Uterus (tissue), 4 donors: ENCODE data around the gene GRWD1. TPM values are rescaled to one million over a fixed set of nuclear protein-coding genes. Genes with fewer than 3 reads are reported as not detected.

Source experiments
- DNase-seq, 2 donors: peaks; one replicate each; pipeline ENCODE4 v3.0.0-alpha.2; 2019 to 2020
- H3K27ac ChIP-seq, 2 donors: fragments of 200-600 bp; sonication (generic); 1 replicate in 1 of 2; 2 replicates in 1 of 2; pipeline ENCODE4 v1.5.1; 2016 to 2018
- H3K27me3 ChIP-seq, 2 donors: fragments of 200-600 bp; sonication (generic); one replicate each; pipeline ENCODE4 v1.5.1; 2018 to 2019; ENCODE audit warnings: control low read depth in 1 of 2
- H3K36me3 ChIP-seq, 2 donors: fragments of 200-600 bp; sonication (generic); one replicate each; pipeline ENCODE4 v1.5.1; 2019; ENCODE audit warnings: control low read depth in 1 of 2
- H3K4me1 ChIP-seq, 2 donors: fragments of 200-600 bp; sonication (generic); one replicate each; pipeline ENCODE4 v1.5.1; 2018 to 2019; ENCODE audit warnings: control low read depth in 1 of 2
- H3K4me3 ChIP-seq, 2 donors: fragments of 200-600 bp; sonication (generic); 1 replicate in 1 of 2; 2 replicates in 1 of 2; pipeline ENCODE4 v1.5.1; 2018 to 2019; ENCODE audit warnings: mild to moderate bottlenecking in 1 of 2
- H3K9me3 ChIP-seq, 2 donors: fragments of 200-600 bp; sonication (generic); one replicate each; pipeline ENCODE4 v1.5.1; 2019; ENCODE audit warnings: control low read depth in 1 of 2
- POLR2A ChIP-seq, 2 donors: fragments of 450-650 bp; IDR thresholded peaks; one replicate each; pipeline ENCODE4 v1.6.1; 2016; ENCODE audit warnings: antibody characterized with exemption in 2 of 2, mild to moderate bottlenecking in 1 of 2, moderate library complexity in 1 of 2
- intact Hi-C: fragments of 100-400 bp; cut with DNase I; formaldehyde crosslinking; loops from one replicate; pipeline ENCODE4 v1.15.1; 2023; ENCODE audit warnings: low total_unique reads
- total RNA-seq, 4 donors: library from RNA; depleted of rRNA in 3 of 4; stranded (reverse); fragments of >200 nt in 3 of 4; gene quantifications; one replicate each; pipeline versions ENCODE4 v1.1.0 to v1.2.4, GENCODE V29; 2014 to 2023
- TF ChIP-seq, protein P1 (sequence below), 4 experiments: fragments of 200-600 bp in 2 of 4; fragments of 450-650 bp in 2 of 4; sonication (generic) in 2 of 4; IDR thresholded peaks; one replicate each; pipeline ENCODE4 v1.5.1; 2016 to 2019; ENCODE audit warnings: antibody characterized with exemption in 4 of 4, mild to moderate bottlenecking in 2 of 4, moderate library complexity in 1 of 4
- donor health status: DM: yes; HTN: yes; CAD: no.

GRWD1 gene
- total RNA-seq, 4 donors from 2014 or later, result 7.7 to 33.8 (median 21.3) TPM

DNA sequence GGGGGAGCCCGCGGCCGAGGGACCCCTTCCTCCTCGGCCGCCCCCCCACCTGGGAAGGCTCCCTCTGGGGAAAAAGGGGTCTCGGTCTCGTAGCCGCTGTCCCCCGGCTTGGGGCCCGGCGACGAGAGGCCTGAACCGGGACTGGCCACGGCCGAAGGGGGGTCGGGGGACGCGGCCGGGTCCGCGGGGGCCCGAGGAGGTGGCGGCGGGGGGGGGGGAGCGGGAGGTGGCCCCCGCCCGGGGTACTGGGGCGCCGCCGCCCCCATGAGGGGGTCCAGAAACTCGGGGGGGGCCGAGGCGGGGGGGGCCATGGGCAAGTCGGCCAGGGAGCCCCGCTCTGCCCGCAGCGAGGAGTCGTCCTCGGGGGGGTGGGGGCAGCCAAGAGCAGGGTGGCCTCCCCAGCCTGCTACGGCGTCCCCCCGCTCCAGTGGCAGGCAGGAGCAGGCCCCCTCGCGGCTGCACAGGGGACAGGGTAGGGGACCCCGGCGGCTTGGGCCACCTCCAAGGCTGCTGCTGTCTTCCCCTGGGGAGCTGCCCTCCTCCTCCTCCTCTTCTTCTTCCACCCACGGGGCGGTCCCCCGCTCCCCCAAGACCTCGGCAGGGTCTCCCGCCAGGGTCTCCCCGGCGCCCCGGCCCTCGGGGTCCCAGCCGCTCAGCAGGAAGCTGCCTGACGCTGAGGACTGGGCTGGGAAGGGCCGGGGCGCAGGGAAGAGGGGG is 53.0 kb downstream of the GRWD1 start:
- intact Hi-C loops, result loop anchor here (10.0 kb wide), 2 partner anchors 86 to 116 kb away; partner anchors contain the start of genes FAM83E, RPL18 and SPHK2
- no peak for DNase-seq
- H3K36me3 ChIP-seq, result no peaks in the 10 kb centered on the region
- H3K27me3 ChIP-seq, result peaks cover 12 to 25% of the 10 kb centered on the region in 2 donors
- no peaks in the 10 kb centered on the region for H3K4me1 ChIP-seq
- no peaks in the 10 kb centered on the region for H3K9me3 ChIP-seq
- H3K27ac ChIP-seq, result no peak overlapping the region
- no peak overlapping the region for H3K4me3 ChIP-seq
- TF ChIP-seq, protein P1, sequence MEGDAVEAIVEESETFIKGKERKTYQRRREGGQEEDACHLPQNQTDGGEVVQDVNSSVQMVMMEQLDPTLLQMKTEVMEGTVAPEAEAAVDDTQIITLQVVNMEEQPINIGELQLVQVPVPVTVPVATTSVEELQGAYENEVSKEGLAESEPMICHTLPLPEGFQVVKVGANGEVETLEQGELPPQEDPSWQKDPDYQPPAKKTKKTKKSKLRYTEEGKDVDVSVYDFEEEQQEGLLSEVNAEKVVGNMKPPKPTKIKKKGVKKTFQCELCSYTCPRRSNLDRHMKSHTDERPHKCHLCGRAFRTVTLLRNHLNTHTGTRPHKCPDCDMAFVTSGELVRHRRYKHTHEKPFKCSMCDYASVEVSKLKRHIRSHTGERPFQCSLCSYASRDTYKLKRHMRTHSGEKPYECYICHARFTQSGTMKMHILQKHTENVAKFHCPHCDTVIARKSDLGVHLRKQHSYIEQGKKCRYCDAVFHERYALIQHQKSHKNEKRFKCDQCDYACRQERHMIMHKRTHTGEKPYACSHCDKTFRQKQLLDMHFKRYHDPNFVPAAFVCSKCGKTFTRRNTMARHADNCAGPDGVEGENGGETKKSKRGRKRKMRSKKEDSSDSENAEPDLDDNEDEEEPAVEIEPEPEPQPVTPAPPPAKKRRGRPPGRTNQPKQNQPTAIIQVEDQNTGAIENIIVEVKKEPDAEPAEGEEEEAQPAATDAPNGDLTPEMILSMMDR (IDR thresholded peaks at IDR 0.05), result no peak
- no peak for TF ChIP-seq POLR2A (IDR thresholded peaks at IDR 0.05)

DNA sequence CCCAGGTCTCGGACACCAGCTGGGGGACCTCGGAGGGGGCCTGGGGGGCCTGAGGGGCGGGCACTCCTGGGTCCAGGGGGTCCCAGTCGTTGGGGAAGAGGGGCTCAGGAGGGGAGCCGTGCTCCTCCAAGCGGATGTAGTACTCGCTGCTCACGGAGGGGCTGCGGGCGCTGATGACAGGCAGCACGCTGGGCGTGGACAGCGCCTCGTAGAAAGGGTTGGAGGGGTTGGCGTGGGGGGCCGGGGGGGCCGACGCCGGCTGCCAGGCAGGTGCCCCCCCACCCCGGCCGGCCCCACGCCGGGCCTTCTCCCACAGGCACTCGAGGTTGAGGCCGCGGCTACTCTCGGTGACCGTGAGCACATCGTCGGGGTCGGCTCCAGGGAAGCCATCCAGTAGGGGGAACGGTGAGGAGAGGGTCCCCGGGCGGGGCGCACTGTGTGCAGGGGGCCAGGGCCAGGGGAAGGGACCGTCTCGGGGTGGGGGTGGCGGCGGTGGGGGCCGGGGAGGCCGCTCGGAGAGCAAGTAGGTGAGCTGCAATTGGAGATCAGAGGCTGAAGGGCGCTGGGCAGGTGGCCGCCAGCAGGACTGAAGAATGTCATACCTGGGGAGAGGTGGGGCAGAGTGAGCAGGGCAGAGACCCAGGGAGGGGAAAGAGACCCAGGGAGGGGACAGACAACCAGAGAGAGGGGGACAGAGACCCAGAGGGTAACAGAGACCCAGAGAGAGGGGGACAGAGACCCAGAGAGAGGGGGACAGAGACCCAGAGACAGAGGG is 53.7 kb downstream of the GRWD1 start:
- Histone ChIP-seq H3K4me1 (no peaks in the 10 kb centered on the region), H3K27ac (no peak overlapping the region), H3K9me3 (no peaks in the 10 kb centered on the region), H3K27me3 (peaks cover 12 to 25% of the 10 kb centered on the region in 2 donors), H3K36me3 (no peaks in the 10 kb centered on the region), H3K4me3 (no peak overlapping the region)
- intact Hi-C loops, result loop anchor here (10.0 kb wide), 2 partner anchors 85 to 115 kb away; partner anchors contain the start of genes FAM83E, RPL18 and SPHK2
- DNase-seq, result no peak
- no peak for TF ChIP-seq POLR2A (IDR thresholded peaks at IDR 0.05)
- TF ChIP-seq, protein P1 (IDR thresholded peaks at IDR 0.05), result no peak

DNA sequence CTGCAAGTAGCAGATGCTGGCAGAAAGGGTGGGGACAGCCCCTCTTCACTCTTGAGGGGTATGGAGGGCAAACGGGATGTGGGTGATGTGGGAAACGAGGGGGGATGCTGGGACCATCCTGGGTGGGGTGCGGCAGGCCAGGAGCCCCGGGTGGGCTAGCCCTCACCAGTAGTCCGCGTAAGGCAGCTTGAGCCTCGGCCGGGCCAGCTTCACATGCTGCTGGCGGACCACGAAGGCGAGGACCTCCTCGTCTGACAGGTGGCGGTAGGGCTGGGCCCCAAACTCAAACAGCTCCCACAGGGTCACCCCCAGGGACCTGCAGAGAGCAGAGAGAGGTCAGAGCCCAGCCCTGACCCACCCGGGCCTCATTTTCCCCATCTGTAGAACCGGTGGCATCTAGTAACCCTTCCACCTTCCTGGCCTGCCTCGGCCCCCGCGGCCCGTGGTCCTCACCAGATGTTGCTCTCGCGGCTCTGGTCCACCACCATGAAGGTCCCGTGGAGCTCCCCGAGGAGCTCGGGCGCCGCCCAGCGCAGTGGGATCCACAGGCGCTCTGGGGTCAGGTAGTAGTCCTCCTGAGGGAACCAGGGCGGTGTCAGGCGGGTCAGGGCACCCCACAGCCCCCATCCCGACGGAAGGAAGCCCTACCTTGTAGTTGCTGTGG is 55.2 kb downstream of the GRWD1 start:
- Histone ChIP-seq H3K9me3 (no peaks in the 10 kb centered on the region), H3K36me3 (no peaks in the 10 kb centered on the region), H3K27ac (no peak overlapping the region), H3K27me3 (peaks cover 12 to 25% of the 10 kb centered on the region in 2 donors), H3K4me3 (no peak overlapping the region), H3K4me1 (no peaks in the 10 kb centered on the region)
- TF ChIP-seq, protein P1 (IDR thresholded peaks at IDR 0.05), result no peak
- TF ChIP-seq POLR2A (IDR thresholded peaks at IDR 0.05), result no peak
- intact Hi-C loops, result no loop called here
- DNase-seq, result no peak

DNA sequence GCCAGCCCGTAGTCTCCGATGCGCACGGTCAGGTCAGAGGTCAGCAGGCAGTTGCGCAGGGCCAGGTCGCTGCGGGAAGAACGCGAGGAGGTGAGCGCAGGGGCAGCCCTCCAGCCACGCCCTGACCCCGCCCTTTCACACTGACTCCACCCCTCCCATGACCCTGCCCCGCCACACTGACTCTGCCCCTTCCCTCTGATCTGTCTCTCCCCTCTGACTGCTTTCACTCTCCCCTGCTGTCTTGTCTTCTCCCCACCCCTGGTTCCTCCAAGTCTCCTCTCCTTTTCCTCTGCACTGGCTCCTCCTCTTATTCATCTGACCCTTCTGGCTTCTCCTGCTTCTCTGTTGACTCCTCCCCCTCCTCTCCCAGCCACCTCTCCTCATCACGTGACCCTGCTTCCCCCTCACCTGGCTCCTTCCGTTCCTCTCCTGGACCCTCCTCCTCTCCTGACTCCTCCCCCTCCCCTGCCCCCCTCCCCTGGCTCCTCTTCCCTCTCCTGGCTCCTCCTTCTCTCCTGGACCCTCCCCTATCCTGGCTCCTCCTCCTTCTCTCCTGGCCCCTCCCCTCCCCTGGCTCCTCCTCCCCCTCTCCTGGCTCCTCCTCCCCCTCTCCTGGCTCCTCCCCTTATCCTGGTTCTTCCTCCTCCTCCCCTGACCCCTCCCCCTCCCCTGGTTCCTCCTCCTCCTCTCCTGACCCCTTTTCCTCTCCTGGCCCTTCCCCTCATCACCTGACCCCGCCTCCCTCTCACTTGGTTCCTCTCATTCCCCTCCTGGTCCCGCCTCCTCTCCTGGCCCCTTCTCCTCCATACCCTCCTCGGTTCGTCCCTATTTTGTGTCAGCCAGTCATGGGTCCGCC is 55.9 kb downstream of the GRWD1 start:
- Histone ChIP-seq H3K9me3 (no peaks in the 10 kb centered on the region), H3K27ac (no peak overlapping the region), H3K27me3 (peaks cover 12 to 25% of the 10 kb centered on the region in 2 donors), H3K4me3 (no peak overlapping the region), H3K4me1 (no peaks in the 10 kb centered on the region), H3K36me3 (no peaks in the 10 kb centered on the region)
- TF ChIP-seq, protein P1 (IDR thresholded peaks at IDR 0.05), result no peak
- no peak for TF ChIP-seq POLR2A (IDR thresholded peaks at IDR 0.05)
- intact Hi-C loops, result no loop called here
- no peak for DNase-seq
